Activated CD4-positive, alpha-beta T cell treated with anti-CD3 and anti-CD28 coated beads for 36 hours (primary cell): ENCODE measurements around the gene ATP12A. TPM values are rescaled to one million over a fixed set of nuclear protein-coding genes. Genes with fewer than 3 reads are reported as not detected.

Experiments used
- ATAC-seq: fragments of 200-7000 bp; cut with Tn5 transposase; one replicate; pipeline ENCODE4 v1.10.0; 2021; ENCODE audit warnings: mild to moderate bottlenecking, moderate library complexity
- CTCF ChIA-PET: fragments of 350-600 bp; sonication (Branson Sonifier 250); formaldehyde crosslinking; loops from one replicate; lab custom pipeline; 2021; ENCODE audit warnings: antibody characterized with exemption; lab: Charles Lee
- POLR2A ChIA-PET: fragments of 350-600 bp; sonication (Branson Sonifier 250); formaldehyde crosslinking; loops from one replicate; lab custom pipeline; 2021; ENCODE audit warnings: antibody characterized with exemption, inconsistent platforms; lab: Charles Lee
- DNase-seq: peaks from one replicate; pipeline ENCODE4 v3.0.0-alpha.2; 2020
- H3K27ac Mint-ChIP-seq: one replicate; pipeline ENCODE4 v1.8.0; 2021; ENCODE audit warnings: mixed read lengths
- H3K27me3 Mint-ChIP-seq: one replicate; pipeline ENCODE4 v1.8.0; 2021; ENCODE audit warnings: mixed read lengths
- H3K36me3 Mint-ChIP-seq: one replicate; pipeline ENCODE4 v1.8.0; 2021; ENCODE audit warnings: low read depth, mixed read lengths
- H3K4me1 Mint-ChIP-seq: one replicate; pipeline ENCODE4 v1.8.0; 2021; ENCODE audit warnings: mixed read lengths
- H3K4me3 Mint-ChIP-seq: one replicate; pipeline ENCODE4 v1.8.0; 2021; ENCODE audit warnings: mild to moderate bottlenecking, moderate library complexity, mixed read lengths
- H3K9me3 Mint-ChIP-seq: one replicate; pipeline ENCODE4 v1.8.0; 2021; ENCODE audit warnings: low read depth, mixed read lengths
- intact Hi-C, 2 experiments: fragments of 100-400 bp; cut with DNase I in 1 of 2; cut with micrococcal nuclease in 1 of 2; formaldehyde crosslinking; loops; one replicate each; pipeline versions ENCODE4 v1.14.2 to v1.15.1; 2022 to 2024; cut with DNase I, micrococcal nuclease
- total RNA-seq, 2 experiments: library from RNA; stranded (reverse); gene quantifications; one replicate each; pipeline ENCODE4 v1.2.3, GENCODE V29; 2021

Gene ATP12A
- total RNA-seq, 2 experiments from 2014 or later = 0.09 to 0.16 TPM

GRCh38 chr13:24709186-24709913, 29.1 kb downstream of the ATP12A start:
- ATAC-seq = peak; percentile 98
- Mint-ChIP-seq H3K27ac (peak overlapping the region; percentile 75), H3K9me3 (no peaks in the 10 kb centered on the region), H3K27me3 (peaks cover 3% of the 10 kb centered on the region), H3K4me3 (peak overlapping the region; percentile 10), H3K4me1 (peaks cover 25% of the 10 kb centered on the region), H3K36me3 (no peaks in the 10 kb centered on the region)
- peak; percentile 84 for DNase-seq
- ChIA-PET CTCF (interaction anchor here (0.5 to 2.4 kb wide), 11 partner anchors 9 to 217 kb away, joined by 3 to 13 read pairs (median 3); no protein-coding TSS in a partner anchor), POLR2A (interaction anchor here (1.2 kb wide), 1 partner anchor 18 kb away, joined by 4 read pairs; no protein-coding TSS in a partner anchor)
- intact Hi-C loops = loop anchor here in 1 of 2 experiments (1.0 kb wide), 1 partner anchor 25 kb away; no protein-coding TSS in a partner anchor

GRCh38 chr13:24713022-24713421, 32.8 kb downstream of the ATP12A start:
- DNase-seq = no peak
- Mint-ChIP-seq H3K36me3 (no peaks in the 10 kb centered on the region), H3K27ac (no peak overlapping the region), H3K27me3 (peaks cover 5% of the 10 kb centered on the region), H3K4me1 (peaks cover 22% of the 10 kb centered on the region), H3K9me3 (no peaks in the 10 kb centered on the region), H3K4me3 (no peak overlapping the region)
- no peak for ATAC-seq
- ChIA-PET POLR2A (no interaction called here), CTCF (interaction anchor here (0.6 to 2.2 kb wide), 11 partner anchors 10 to 712 kb away, joined by 3 to 11 read pairs (median 4); no protein-coding TSS in a partner anchor)
- intact Hi-C loops = no loop called here

GRCh38 chr13:24716011-24716410, 35.8 kb downstream of the ATP12A start:
- peaks cover 5% of the 10 kb centered on the region for H3K27me3 Mint-ChIP-seq
- H3K27ac Mint-ChIP-seq = no peak overlapping the region
- no peak overlapping the region for H3K4me3 Mint-ChIP-seq
- intact Hi-C loops = no loop called here
- POLR2A ChIA-PET = no interaction called here
- CTCF ChIA-PET = interaction anchor here (0.7 to 2.3 kb wide), 4 partner anchors 8 to 482 kb away, joined by 3 to 11 read pairs (median 4); no protein-coding TSS in a partner anchor
- DNase-seq = no peak
- ATAC-seq = peak; percentile 23
- no peaks in the 10 kb centered on the region for H3K36me3 Mint-ChIP-seq
- no peaks in the 10 kb centered on the region for H3K9me3 Mint-ChIP-seq
- no peaks in the 10 kb centered on the region for H3K4me1 Mint-ChIP-seq

GRCh38 chr13:24716446-24716845, 36.2 kb downstream of the ATP12A start:
- H3K27ac Mint-ChIP-seq = no peak overlapping the region
- peaks cover 5% of the 10 kb centered on the region for H3K27me3 Mint-ChIP-seq
- no peak overlapping the region for H3K4me3 Mint-ChIP-seq
- intact Hi-C loops = no loop called here
- no peaks in the 10 kb centered on the region for H3K9me3 Mint-ChIP-seq
- no peak for DNase-seq
- ChIA-PET CTCF (interaction anchor here (0.7 to 2.3 kb wide), 5 partner anchors 8 to 482 kb away, joined by 3 to 11 read pairs (median 4); no protein-coding TSS in a partner anchor), POLR2A (no interaction called here)
- no peaks in the 10 kb centered on the region for H3K4me1 Mint-ChIP-seq
- no peaks in the 10 kb centered on the region for H3K36me3 Mint-ChIP-seq
- no peak for ATAC-seq

- no peak for DNase-seq
- H3K4me3 Mint-ChIP-seq = no peak overlapping the region
- ChIA-PET POLR2A (no interaction called here), CTCF (interaction anchor here (1.8 to 2.3 kb wide), 2 partner anchors 10 to 55 kb away, joined by 3 to 11 read pairs; no protein-coding TSS in a partner anchor)
- peaks cover 5% of the 10 kb centered on the region for H3K27me3 Mint-ChIP-seq
- H3K27ac Mint-ChIP-seq = no peak overlapping the region
- H3K36me3 Mint-ChIP-seq = no peaks in the 10 kb centered on the region
- intact Hi-C loops = no loop called here
- ATAC-seq = no peak
- no peaks in the 10 kb centered on the region for H3K4me1 Mint-ChIP-seq
- no peaks in the 10 kb centered on the region for H3K9me3 Mint-ChIP-seq
Measured at GRCh38 chr13:24717217-24717616, 37.0 kb downstream of the ATP12A start.

- CTCF ChIA-PET = interaction anchor here (1.1 to 1.8 kb wide), 2 partner anchors 35 to 56 kb away, joined by 3 to 4 read pairs; no protein-coding TSS in a partner anchor
- POLR2A ChIA-PET = interaction anchor here (0.7 kb wide), 1 partner anchor 9 kb away, joined by 4 read pairs; no protein-coding TSS in a partner anchor
- H3K4me3 Mint-ChIP-seq = no peak overlapping the region
Measured at GRCh38 chr13:24718192-24718965, 38.2 kb downstream of the ATP12A start.

GRCh38 chr13:24719139-24719538, 38.9 kb downstream of the ATP12A start:
- CTCF ChIA-PET = interaction anchor here (1.1 to 2.0 kb wide), 2 partner anchors 10 to 36 kb away, joined by 4 to 6 read pairs; no protein-coding TSS in a partner anchor
- intact Hi-C loops = no loop called here
- Mint-ChIP-seq H3K4me3 (no peak overlapping the region), H3K36me3 (no peaks in the 10 kb centered on the region), H3K9me3 (no peaks in the 10 kb centered on the region), H3K27me3 (peaks cover 5% of the 10 kb centered on the region), H3K4me1 (no peaks in the 10 kb centered on the region), H3K27ac (no peak overlapping the region)
- DNase-seq (no peak), ATAC-seq (no peak)
- POLR2A ChIA-PET = no interaction called here

More at GRCh38 chr13:24718192-24718965, 38.2 kb downstream of the ATP12A start:
- Mint-ChIP-seq H3K4me1 (no peaks in the 10 kb centered on the region), H3K27me3 (peaks cover 5% of the 10 kb centered on the region), H3K9me3 (no peaks in the 10 kb centered on the region), H3K36me3 (no peaks in the 10 kb centered on the region), H3K27ac (no peak overlapping the region)
- no peak for DNase-seq
- ATAC-seq = no peak
- intact Hi-C loops = no loop called here

- DNase-seq (no peak), ATAC-seq (no peak)
- no peaks in the 10 kb centered on the region for H3K4me1 Mint-ChIP-seq
- intact Hi-C loops = loop anchor here in 1 of 2 experiments (10.0 kb wide), 1 partner anchor 118 kb away; no protein-coding TSS in a partner anchor
- H3K36me3 Mint-ChIP-seq = no peaks in the 10 kb centered on the region
- ChIA-PET CTCF (interaction anchor here (0.9 to 1.1 kb wide), 3 partner anchors 10 to 272 kb away, joined by 3 to 4 read pairs (median 4); no protein-coding TSS in a partner anchor), POLR2A (no interaction called here)
- H3K4me3 Mint-ChIP-seq = no peak overlapping the region
- H3K27ac Mint-ChIP-seq = no peak overlapping the region
- H3K27me3 Mint-ChIP-seq = peaks cover 2% of the 10 kb centered on the region
- H3K9me3 Mint-ChIP-seq = no peaks in the 10 kb centered on the region
Measured at GRCh38 chr13:24723206-24723605, 43.0 kb downstream of the ATP12A start.

- H3K27ac Mint-ChIP-seq = no peak overlapping the region
- ATAC-seq (no peak), DNase-seq (no peak)
- H3K9me3 Mint-ChIP-seq = no peaks in the 10 kb centered on the region
- H3K36me3 Mint-ChIP-seq = no peaks in the 10 kb centered on the region
- H3K4me3 Mint-ChIP-seq = no peak overlapping the region
- intact Hi-C loops = loop anchor here in 1 of 2 experiments (5.0 to 10.0 kb wide), 2 partner anchors 120 to 142 kb away; no protein-coding TSS in a partner anchor
- ChIA-PET CTCF (interaction anchor here (0.6 to 2.1 kb wide), 7 partner anchors 11 to 119 kb away, joined by 3 to 7 read pairs (median 4); no protein-coding TSS in a partner anchor), POLR2A (no interaction called here)
- H3K27me3 Mint-ChIP-seq = peaks cover 2% of the 10 kb centered on the region
- H3K4me1 Mint-ChIP-seq = no peaks in the 10 kb centered on the region
Measured at GRCh38 chr13:24724714-24725113, 44.5 kb downstream of the ATP12A start.

- no peaks in the 10 kb centered on the region for H3K36me3 Mint-ChIP-seq
- DNase-seq (no peak), ATAC-seq (no peak)
- H3K9me3 Mint-ChIP-seq = no peaks in the 10 kb centered on the region
- intact Hi-C loops = loop anchor here in 1 of 2 experiments (5.0 to 10.0 kb wide), 2 partner anchors 121 to 143 kb away; no protein-coding TSS in a partner anchor
- CTCF ChIA-PET = interaction anchor here (0.6 to 2.1 kb wide), 6 partner anchors 12 to 119 kb away, joined by 3 to 7 read pairs (median 4); no protein-coding TSS in a partner anchor
- H3K27ac Mint-ChIP-seq = no peak overlapping the region
- no peak overlapping the region for H3K4me3 Mint-ChIP-seq
- H3K27me3 Mint-ChIP-seq = peaks cover 2% of the 10 kb centered on the region
- POLR2A ChIA-PET = no interaction called here
- H3K4me1 Mint-ChIP-seq = no peaks in the 10 kb centered on the region
Measured at GRCh38 chr13:24725379-24725778, 45.2 kb downstream of the ATP12A start.
